KOPT-K1 (cell line): ENCODE data around the gene PROP1.
"Not testable (repeated sequence)": the region's sequence is repeated elsewhere in the genome, so short reads cannot be mapped to it uniquely, and the experiment has no call there.

Source experiments
- H3K27ac ChIP-seq: fragments of 200-600 bp; sonication (generic); 2 replicates; pipeline ENCODE4 v1.5.1; 2016; ENCODE audit warnings: antibody characterized with exemption, mild to moderate bottlenecking, low read depth, low read length; ENCODE audit not compliant: poor library complexity, severe bottlenecking
- H3K36me3 ChIP-seq: fragments of 200-600 bp; sonication (generic); 2 replicates; pipeline ENCODE4 v1.5.1; 2017; ENCODE audit warnings: antibody characterized with exemption, mild to moderate bottlenecking, low read length, moderate library complexity; ENCODE audit not compliant: insufficient read depth
- H3K9me3 ChIP-seq: fragments of 200-600 bp; sonication (generic); 2 replicates; pipeline ENCODE4 v1.5.1; 2017; ENCODE audit warnings: antibody characterized with exemption, low read length, mild to moderate bottlenecking; ENCODE audit not compliant: insufficient read depth, poor library complexity, severe bottlenecking

Gene PROP1

DNA sequence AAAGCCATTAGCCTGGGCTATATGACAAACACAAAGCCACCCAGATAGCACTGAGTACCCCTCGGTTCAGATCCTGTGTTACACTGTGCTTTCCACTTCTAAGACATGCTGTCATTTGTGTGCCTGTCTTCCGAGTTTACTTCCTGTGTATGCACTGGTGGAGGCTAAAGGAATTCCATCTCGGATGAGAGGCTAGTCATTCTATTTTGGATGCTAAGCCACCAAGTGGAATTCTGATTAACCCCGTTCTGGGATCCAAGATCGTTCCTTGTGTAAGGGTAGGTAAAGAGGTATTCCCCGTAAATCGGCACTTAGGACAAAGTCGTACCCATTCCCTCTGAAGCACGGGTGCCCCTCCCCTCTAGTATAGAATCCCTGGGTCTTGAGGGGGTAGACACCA is 8.7 kb downstream of the PROP1 start:
- H3K36me3 ChIP-seq: no peaks in the 10 kb centered on the region
- H3K27ac ChIP-seq: no peak overlapping the region

DNA sequence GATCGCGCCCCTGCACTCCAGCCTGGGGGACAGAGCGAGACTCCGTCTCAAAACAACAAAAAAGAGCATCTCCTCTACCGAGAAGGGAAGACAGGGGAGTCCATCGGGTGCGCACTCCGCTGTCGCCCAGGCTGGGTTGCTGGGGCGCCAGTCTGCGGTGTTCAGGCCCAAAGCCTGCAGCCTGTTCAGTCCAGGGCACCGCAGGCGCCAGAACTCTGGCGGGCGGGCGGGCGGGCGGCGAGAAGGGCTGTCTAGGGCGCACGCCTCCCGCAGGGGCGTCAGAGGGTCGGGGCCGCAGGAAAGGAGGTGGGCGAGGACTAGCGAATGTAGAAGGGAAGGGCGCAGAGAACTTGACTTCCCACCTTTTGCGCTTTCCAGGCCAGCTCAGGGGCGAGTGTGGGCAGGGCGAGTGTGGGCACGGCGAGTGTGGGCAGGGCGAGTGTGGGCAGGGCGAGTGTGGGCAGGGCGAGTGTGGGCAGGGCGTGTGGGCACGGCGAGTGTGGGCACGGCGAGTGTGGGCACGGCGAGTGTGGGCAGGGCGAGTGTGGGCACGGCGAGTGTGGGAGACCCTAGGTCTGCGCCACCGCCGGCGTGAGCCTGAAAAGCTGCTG is 10.5 kb downstream of the PROP1 start:
- Histone ChIP-seq H3K36me3 (no peaks in the 10 kb centered on the region), H3K9me3 (peaks cover under 1% of the 10 kb centered on the region), H3K27ac (no peak overlapping the region)

More for the DNA sequence above, 8.7 kb downstream of the PROP1 start:
- no peaks in the 10 kb centered on the region for H3K9me3 ChIP-seq

DNA sequence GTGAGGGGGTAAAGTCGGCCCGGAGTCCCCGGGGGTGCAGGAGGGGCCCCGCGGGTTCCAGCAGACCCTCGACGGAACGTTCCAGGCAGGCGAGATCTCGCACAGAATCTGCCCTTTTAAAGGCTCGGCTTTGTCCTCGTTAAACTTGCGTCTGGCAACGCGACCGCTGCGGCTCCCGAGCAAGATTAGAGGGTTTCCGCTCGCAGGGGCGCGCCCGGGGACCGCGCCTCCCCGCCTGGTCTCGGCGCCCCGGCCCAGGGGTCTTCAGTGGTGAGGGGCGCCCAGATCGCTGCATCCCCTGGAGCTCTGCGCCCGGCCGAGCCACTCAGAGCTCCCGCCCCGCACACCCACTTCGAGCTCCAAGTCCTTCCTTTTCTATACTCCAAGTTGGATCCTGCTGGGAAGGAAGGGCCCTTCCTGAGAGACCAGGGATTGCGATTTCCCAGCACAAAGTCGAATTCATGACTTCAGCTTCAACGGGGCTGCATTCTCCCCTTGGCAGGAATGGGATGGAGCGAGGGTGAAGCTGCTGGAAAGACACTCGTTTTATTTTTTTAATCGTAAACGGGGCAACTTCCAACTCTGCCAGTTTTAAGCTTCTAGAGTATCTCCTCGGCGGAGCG is 11.3 kb downstream of the PROP1 start:
- H3K36me3 ChIP-seq: no peaks in the 10 kb centered on the region
- H3K27ac ChIP-seq: no peak overlapping the region

DNA sequence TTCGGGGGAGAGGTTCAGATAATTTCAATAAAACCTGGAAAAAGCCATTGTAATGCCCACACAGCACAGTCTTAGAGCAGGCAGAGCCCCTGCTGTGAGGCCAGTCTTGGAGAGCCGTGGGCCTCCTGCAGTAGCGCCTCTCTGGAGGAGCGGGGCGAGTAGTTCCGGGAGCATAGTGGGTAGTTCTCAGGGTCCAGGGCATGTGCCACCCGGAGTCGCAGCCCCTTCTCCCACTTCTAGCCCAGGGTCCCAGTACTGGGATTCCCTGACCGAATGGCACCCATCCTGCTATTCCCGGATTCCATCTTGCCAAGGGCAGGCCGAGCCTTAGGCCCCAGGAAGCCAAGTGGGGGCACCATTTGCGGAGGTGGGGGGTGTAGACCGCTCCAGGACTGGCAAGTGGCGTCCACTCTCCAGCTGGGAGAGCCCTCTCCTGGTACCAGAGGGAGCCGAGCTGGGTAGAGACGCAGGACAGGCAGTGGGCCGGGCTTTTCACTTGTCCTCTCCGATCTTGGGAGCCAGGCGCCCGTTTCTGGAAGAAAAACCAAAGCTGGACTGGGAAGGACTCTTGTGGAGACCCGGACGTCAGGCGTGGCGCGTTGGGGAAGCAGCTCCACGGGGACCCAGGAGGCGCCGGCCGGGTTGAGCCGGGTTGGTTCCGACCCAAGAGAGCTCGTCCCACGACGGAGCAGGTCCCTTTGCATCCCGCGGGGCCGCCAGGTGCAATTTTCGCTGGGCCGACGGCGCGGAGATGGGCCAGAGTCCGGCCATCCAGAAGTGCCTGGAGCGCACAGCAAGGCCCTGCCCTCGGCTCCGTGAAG is 12.1 kb downstream of the PROP1 start:
- H3K36me3 ChIP-seq: no peaks in the 10 kb centered on the region

More for the DNA sequence above, 11.3 kb downstream of the PROP1 start:
- peaks cover 6% of the 10 kb centered on the region for H3K9me3 ChIP-seq

DNA sequence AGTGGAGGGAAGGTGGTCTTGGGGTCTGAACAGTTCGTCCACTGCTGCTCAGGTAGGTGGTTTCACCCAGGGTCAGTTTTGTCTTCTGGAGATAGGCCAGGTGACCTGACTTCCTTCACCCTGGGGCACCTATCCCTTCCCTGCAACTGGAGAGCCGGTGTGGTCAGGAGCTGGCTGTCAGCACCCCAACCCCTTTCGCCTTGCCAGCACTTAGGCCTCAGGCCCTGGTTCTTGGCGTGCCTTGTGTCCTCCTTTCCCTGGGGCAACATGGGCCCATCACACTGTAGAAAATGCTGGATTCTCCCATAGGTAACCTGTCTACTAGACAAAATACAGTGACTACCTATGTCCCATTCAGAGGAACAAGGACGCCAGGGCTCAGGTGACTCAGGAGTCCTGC is 13.1 kb downstream of the PROP1 start:
- Histone ChIP-seq H3K36me3 (no peaks in the 10 kb centered on the region), H3K27ac (no peak overlapping the region), H3K9me3 (peaks cover 6% of the 10 kb centered on the region)

More for the DNA sequence above, 12.1 kb downstream of the PROP1 start:
- peaks cover 6% of the 10 kb centered on the region for H3K9me3 ChIP-seq
- no peak overlapping the region for H3K27ac ChIP-seq

DNA sequence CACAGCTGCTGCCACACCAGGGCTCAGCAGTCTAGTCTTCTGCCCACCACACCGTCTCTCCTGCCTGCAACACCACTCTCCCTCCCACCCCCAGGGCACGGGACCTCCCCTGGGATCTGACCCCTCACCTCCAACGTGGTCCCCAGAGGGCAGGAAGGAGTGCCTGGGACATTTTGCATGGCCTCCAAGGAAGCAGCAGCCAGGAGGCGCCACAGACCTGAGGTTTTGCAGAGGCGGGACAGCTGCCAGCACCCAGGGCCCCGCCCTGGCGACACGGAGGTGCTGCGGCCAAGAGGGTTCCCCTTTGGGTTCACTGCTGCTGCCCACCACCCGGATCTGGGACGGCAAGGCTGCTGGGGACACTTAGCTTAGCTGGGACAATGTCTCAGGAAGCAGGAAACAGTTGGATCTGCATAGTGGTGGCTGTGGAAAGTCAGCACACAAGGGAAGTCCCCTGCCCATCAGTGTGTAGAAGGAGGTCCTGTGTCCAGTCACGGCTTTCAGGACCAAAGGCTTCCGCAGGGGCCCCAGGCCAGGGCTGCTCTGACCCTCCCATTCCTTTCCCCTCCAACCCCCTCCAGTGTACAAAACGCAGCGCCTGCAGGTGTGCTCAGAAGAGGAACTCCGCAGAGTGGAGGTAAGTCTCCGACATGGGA is 13.8 kb downstream of the PROP1 start:
- H3K36me3 ChIP-seq: no peaks in the 10 kb centered on the region
- no peak overlapping the region for H3K27ac ChIP-seq
- peaks cover 6% of the 10 kb centered on the region for H3K9me3 ChIP-seq

DNA sequence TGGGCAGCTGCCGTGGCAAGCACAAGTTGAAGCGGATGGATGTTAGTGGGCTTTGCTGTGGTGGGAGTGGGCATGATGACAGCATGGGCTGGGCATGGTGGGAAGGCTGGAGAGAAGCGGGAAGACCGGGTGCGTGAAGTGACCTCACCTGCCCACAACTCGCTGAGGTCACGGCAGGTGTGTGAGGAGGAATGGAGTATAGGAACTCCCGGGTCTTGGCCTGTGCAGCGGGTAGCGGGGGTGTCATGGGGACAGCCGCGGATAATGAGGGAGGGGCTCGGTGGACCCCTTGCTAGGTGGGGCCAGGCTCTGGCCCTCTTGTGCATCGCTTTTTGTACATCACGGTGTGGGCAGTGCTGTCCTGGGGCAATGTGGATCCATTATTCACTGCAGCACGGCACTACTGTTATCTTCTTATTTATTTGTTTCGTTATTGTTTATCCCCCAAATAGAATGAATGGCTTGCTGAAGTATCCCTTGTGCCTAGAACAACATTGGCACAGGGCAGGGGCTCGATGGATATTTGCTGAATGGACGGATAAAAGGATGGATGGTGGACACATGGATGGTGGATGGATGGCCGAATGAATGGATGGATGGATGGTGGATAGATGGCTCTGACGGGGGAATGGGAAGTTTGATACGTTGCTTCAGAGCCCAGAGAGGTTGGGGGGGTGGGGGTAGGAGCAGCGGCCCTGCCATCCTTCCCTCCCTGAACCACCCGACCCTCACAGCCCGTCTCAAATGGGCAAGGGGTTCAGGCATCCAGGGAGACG is 14.6 kb downstream of the PROP1 start:
- Histone ChIP-seq H3K9me3 (peaks cover 6% of the 10 kb centered on the region), H3K27ac (no peak overlapping the region), H3K36me3 (no peaks in the 10 kb centered on the region)

DNA sequence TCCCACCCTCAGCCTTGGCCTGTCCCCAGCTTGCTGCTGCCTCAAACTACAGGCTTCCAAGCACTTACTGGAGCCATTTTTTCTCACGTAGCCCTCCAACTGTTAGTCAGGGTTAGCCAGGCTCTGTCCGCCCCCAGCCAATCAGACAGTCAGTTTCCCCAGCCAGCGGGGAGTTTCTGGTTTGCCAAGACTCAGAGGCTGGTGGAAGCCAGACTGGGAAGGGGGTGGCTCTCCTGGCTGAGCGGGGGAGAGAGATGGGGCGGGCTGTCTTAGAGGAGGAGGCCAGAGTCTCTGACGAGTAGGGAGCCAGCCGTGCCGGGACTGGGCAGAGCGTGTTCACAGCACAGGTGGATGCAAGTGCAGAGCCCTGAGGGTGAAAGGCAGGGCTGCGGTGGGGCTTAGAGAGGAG is 15.3 kb downstream of the PROP1 start:
- Histone ChIP-seq H3K27ac (no peak overlapping the region), H3K36me3 (no peaks in the 10 kb centered on the region), H3K9me3 (peaks cover 6% of the 10 kb centered on the region)

DNA sequence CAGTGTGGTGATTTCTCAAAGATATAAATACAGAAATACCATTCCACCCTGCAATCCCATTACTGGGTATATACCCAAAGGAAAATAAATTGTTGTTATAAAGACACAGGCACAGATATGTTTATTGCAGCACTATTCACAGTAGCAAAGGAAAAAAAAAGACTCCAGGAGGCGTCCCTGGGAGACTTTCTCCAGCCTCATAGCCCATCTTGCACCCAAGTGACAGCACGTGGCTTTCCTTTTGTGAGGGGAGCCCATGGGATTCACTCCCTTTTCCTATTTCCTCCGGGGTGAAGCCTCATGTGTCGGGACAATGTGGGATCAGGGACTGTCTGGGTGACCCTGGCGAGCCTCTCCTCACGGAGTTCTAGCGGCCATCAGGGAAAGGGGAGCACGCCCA is 18.4 kb downstream of the PROP1 start:
- H3K9me3 ChIP-seq, H3K36me3 ChIP-seq, H3K27ac ChIP-seq: not testable (repeated sequence)

DNA sequence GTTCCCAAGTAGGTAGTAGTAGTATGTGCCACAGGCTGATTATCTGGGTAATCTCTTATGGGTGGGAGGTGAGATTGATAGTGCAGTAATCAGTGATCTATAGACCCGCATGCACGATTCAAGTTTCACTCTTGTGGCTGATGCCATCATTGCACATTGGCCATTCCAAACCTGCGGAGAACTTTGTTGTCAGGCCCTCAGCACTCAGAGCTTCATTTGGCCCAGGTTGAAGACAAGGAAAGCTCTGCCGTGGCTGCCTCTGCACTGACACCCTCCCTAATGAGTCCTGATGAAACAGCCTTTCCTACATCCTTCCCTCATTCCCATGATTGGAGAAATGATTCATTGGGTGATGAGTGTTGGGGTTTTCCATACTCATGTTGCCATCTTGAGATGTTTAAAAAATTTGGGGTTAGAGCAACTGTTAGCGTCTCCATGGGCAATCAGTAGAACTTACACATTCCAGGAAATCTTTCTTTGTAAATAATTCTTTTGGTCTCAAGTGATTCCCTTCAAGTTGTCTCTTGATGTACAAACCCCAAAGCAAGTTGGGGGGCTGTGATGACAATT is 22.9 kb downstream of the PROP1 start:
- Histone ChIP-seq H3K36me3 (no peaks in the 10 kb centered on the region), H3K9me3 (no peaks in the 10 kb centered on the region), H3K27ac (no peak overlapping the region)

DNA sequence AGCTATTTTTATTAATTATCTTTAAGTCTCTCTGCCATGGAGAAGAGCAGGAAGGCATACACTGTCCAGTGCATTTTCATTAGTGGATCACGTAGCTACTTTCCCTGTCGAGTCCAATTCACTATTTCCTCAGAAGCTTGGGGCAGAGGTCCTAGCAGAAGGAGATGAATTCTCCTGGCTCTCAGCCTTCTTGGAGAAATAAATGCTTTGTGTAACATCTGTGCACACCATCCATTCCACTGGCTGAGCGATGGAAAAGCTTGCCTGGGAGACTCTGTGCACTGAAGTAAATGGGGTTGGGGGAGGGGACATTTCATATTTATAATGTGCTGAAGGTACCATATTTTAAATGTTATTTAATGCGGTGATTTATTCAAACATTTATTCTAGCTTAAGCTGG is 23.4 kb downstream of the PROP1 start:
- Histone ChIP-seq H3K9me3 (no peaks in the 10 kb centered on the region), H3K27ac (no peak overlapping the region), H3K36me3 (no peaks in the 10 kb centered on the region)

DNA sequence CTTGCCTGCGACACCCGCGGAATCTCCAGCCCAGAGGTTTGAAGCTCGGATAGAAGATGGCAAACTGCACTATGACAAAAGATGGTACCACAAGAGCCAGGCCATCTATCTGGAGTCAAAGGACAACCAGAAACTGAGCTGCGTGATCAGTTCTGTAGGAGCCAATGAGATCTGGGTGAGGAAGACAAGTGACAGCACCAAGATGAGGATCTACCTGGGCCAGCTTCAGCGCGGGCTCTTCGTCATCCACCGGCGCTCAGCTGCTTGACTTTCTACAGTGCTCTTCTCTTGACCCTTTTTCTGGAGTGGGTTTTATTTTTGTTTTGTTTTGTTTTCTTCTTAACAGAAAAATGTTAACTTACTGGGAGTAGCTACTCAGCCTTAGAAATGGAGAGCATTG is 24.0 kb downstream of the PROP1 start:
- H3K9me3 ChIP-seq, H3K36me3 ChIP-seq, H3K27ac ChIP-seq: not testable (repeated sequence)

DNA sequence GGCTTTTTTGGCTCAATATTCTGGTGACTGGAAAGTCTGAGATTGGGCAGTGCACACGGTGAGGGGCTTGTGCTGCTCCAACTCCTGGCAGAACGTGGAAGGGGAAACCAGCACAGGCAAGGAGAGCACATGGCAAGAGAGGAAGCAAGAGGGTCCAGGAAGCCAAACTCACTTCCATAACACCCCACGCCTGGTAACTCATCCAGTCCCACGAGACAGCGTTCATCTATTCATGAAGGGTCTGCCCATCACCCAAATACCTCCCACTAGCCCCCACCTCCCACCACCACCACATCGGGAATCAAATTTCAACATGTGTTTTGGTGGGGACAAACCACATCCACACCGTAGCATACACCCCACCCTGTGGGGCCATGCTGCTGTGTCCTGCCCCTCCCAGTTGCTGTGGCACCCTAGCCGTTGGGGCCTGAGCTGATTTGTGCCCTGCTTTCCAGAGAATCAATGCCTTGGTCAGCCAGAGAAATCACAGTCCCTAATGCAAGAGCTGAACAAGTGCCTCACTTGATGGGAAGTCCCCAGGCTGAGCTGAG is 27.3 kb downstream of the PROP1 start:
- H3K27ac ChIP-seq: no peak overlapping the region
- no peaks in the 10 kb centered on the region for H3K9me3 ChIP-seq
- H3K36me3 ChIP-seq: no peaks in the 10 kb centered on the region

DNA sequence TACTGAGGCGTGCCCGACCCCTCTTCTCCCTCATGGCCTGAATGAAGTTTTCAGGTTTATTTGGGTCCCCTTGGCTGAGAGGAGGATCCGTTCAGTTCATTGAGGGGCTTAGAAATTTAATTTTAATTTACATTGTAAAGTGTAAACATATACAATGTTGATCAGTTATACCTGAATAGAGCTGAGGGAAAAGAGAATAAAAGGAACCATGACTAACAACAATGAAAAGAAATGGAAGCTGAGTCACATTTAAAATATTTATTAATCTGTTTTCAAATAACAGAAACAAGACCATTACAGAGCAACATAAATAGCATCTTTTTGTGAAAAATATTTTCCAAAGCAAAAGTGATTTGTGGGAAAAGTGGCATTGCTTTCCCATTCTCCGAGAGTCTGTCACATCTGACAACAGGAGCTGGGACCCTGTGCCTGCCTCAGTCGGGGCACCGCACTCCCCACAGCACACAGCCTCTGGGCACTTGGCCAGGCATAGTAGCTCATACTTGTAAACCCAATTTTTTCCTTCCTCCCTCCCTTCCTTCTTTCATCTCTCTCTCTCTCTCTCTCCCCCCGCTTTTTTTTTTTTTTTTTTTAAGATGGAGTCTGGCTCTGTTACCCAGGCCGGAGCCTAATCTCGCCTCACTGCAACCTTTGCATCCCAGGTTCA is 28.7 kb downstream of the PROP1 start:
- Histone ChIP-seq H3K9me3 (no peaks in the 10 kb centered on the region), H3K27ac (no peak overlapping the region)

More for the DNA sequence above, 28.7 kb downstream of the PROP1 start:
- no peaks in the 10 kb centered on the region for H3K36me3 ChIP-seq
